Esophagus squamous epithelium (tissue), 4 donors: ENCODE measurements around the gene PGLYRP4.

ENCODE experiments used
- CTCF ChIP-seq, 6 experiments: fragments of 450-650 bp in 4 of 6; fragments of 200-600 bp in 2 of 6; sonication (generic) in 2 of 6; IDR thresholded peaks; one replicate each; pipeline ENCODE4 v1.5.1; 2016 to 2019; ENCODE audit warnings: antibody characterized with exemption in 6 of 6, mild to moderate bottlenecking in 4 of 6, moderate library complexity in 4 of 6
- POLR2A ChIP-seq, 4 donors: fragments of 450-650 bp; IDR thresholded peaks; one replicate each; pipeline ENCODE4 v1.6.1; 2017; ENCODE audit warnings: antibody characterized with exemption in 4 of 4, mild to moderate bottlenecking in 4 of 4, moderate library complexity in 3 of 4

- peak in 3 of 6 experiments; percentile 45 to 74 (median 50) for TF ChIP-seq CTCF (IDR thresholded peaks at IDR 0.05)
- TF ChIP-seq POLR2A (IDR thresholded peaks at IDR 0.05): no peak
These were observed 55.7 kb downstream of the PGLYRP4 start for GRCh38 chr1:153292740-153293479.
